COLO668 (cell line): ENCODE data around the gene RABEP2.

Experiments used
- DNase-seq: peaks from one replicate; lab custom pipeline; 2025; ENCODE audit not compliant: unreplicated experiment; lab: John Stamatoyannopoulos, UW

RABEP2 gene

DNA sequence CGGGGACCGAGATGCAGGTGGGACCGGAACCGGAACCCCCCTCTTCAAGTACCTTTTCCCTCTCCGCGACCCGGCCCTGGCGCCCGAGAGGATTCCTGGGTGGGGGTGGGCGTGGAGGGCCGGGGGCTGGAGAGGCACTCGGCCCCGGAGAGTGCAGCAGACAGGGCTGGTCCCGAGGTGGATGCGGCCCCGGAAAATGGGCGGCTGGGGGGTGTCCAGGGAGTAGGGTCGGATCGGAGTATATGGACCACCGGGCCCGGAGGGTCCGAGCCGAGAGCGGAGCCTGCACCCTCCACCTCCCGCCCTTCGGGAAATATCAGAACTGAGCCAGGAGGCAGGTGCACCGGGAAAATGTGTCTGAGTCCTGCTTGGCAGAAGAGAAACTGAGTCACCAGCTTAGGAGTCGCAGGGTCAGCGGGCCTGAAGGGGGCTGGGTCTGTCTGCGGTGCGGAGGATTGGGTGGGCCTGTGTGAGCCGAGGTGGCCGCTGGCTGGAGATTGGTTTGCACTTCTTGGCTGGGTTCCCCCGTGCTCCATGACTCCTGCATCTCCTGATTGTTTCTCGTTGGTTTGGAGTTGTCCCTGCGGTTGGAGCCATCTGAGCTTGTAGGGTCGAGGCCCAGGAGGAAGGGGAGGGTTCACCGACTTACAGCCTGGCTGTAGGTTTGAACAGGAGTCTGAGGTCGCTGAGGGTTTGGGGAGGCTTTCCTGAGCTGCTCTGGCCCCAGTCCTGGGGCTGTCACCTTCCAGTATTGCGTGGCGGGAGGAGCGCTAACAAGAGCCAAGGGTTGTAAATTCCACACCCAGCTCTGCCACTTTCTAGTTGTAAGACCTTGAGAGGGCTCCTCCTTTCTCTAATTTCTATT is 60.9 kb downstream of the RABEP2 start:
- no peak for DNase-seq

DNA sequence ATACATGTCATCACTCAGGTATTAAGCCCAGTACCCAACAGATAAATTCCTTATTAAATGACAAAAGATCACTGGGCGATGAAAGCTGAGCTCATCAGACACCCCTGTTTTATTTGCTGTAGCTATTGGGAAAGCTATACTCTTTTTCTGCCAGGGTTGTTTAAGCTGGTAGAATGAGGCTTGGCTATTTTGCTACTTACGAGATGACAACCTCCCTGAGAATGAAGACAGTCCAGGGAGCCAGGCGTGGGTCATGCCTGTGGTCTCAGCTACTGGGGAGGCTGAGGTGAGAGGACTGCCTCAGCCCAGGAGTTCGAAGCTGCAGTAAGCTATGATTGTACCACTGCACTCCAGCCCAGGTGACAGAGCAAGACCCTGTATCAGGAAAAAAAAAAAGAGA is 65.7 kb downstream of the RABEP2 start:
- DNase-seq: no peak

DNA sequence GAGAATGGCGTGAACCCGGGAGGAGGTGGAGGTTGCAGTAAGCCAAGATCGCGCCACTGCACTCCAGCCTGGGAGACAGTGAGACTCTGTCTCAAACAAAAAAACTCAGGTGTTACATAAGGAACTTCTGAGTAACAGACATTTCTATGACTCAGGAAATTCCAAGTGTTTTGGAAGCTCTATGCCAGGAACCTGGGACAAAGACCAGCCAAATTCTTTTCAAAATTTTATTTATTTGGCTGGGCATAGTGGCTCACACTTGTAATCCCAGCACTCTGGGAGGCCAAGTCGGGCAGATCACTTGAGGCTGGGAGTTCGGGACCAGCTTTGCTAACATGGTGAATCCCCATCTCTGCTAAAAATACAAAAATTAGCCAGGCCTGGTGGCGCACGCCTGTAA is 66.6 kb downstream of the RABEP2 start:
- DNase-seq: no peak
